Activated B cell treated with CpG ODN at 0.5 μM for 24 hours (primary cell): ENCODE data around the gene PTPN9. TPM values are rescaled to one million over a fixed set of nuclear protein-coding genes. Genes with fewer than 3 reads are reported as not detected.
"Not testable (repeated sequence)": the region's sequence is repeated elsewhere in the genome, so short reads cannot be mapped to it uniquely, and the experiment has no call there.

Experiments used
- ATAC-seq: fragments of 200-7000 bp; cut with Tn5 transposase; one replicate; pipeline ENCODE4 v1.10.0; 2021; ENCODE audit warnings: low read depth, mild to moderate bottlenecking, moderate library complexity
- CTCF ChIA-PET: fragments of 350-600 bp; sonication (Branson Sonifier 250); formaldehyde crosslinking; loops from one replicate; lab custom pipeline; 2021; ENCODE audit warnings: antibody characterized with exemption; lab: Charles Lee
- POLR2A ChIA-PET: fragments of 350-600 bp; sonication (Branson Sonifier 250); formaldehyde crosslinking; loops from one replicate; lab custom pipeline; 2021; ENCODE audit warnings: antibody characterized with exemption; lab: Charles Lee
- DNase-seq: peaks from one replicate; pipeline ENCODE4 v3.0.0; 2022
- H3K27ac Mint-ChIP-seq: one replicate; pipeline ENCODE4 v1.8.0; 2020; ENCODE audit warnings: mixed read lengths
- H3K27me3 Mint-ChIP-seq: one replicate; pipeline ENCODE4 v1.8.0; 2021; ENCODE audit warnings: mixed read lengths
- H3K36me3 Mint-ChIP-seq: one replicate; pipeline ENCODE4 v1.8.0; 2021; ENCODE audit warnings: low read depth, mixed read lengths
- H3K4me1 Mint-ChIP-seq: one replicate; pipeline ENCODE4 v1.8.0; 2021; ENCODE audit warnings: mixed read lengths
- H3K4me3 Mint-ChIP-seq: one replicate; pipeline ENCODE4 v1.8.0; 2020; ENCODE audit warnings: mild to moderate bottlenecking, mixed read lengths
- H3K9me3 Mint-ChIP-seq: one replicate; pipeline ENCODE4 v1.8.0; 2020; ENCODE audit warnings: mixed read lengths
- CTCF ChIP-seq: fragments of 200-600 bp; IDR thresholded peaks from one replicate; pipeline ENCODE4 v1.8.0; 2022; ENCODE audit warnings: antibody characterized with exemption, mild to moderate bottlenecking
- intact Hi-C: fragments of 100-400 bp; cut with micrococcal nuclease; formaldehyde crosslinking; loops from one replicate; pipeline ENCODE4 v1.15.1; 2024
- total RNA-seq: library from RNA; stranded (reverse); gene quantifications from 2 replicates; pipeline ENCODE4 v1.2.3, GENCODE V29; 2022

The PTPN9 gene
- total RNA-seq, 1 donor from 2014 or later, result 19.2 TPM

- no peak overlapping the region for H3K27ac Mint-ChIP-seq
- H3K36me3 Mint-ChIP-seq, result peaks cover 7% of the 10 kb centered on the region
- no peaks in the 10 kb centered on the region for H3K27me3 Mint-ChIP-seq
- H3K9me3 Mint-ChIP-seq, result no peaks in the 10 kb centered on the region
- DNase-seq (no peak), ATAC-seq (no peak)
- no peaks in the 10 kb centered on the region for H3K4me1 Mint-ChIP-seq
- TF ChIP-seq CTCF, result no peak
- ChIA-PET CTCF (no interaction called here), POLR2A (no interaction called here)
- intact Hi-C loops, result no loop called here
- H3K4me3 Mint-ChIP-seq, result no peak overlapping the region
These were observed 13.8 kb downstream of the PTPN9 start for GRCh38 chr15:75565062-75565970.

- ChIA-PET POLR2A (no interaction called here), CTCF (no interaction called here)
- no peak for ATAC-seq
- TF ChIP-seq CTCF, result no peak
- Mint-ChIP-seq H3K9me3 (no peaks in the 10 kb centered on the region), H3K27ac (no peak overlapping the region), H3K4me1 (no peaks in the 10 kb centered on the region), H3K36me3 (peaks cover 7% of the 10 kb centered on the region), H3K27me3 (no peaks in the 10 kb centered on the region), H3K4me3 (no peak overlapping the region)
- DNase-seq, result no peak
- intact Hi-C loops, result no loop called here
These were observed 17.2 kb downstream of the PTPN9 start for GRCh38 chr15:75561888-75562287.

- H3K9me3 Mint-ChIP-seq, intact Hi-C loops: not testable (repeated sequence)
These were observed 19.8 kb downstream of the PTPN9 start for GRCh38 chr15:75559360-75559759.

GRCh38 chr15:75558955-75559354 is 20.2 kb downstream of the PTPN9 start:
- H3K27ac Mint-ChIP-seq, DNase-seq, CTCF ChIA-PET, H3K4me1 Mint-ChIP-seq, POLR2A ChIA-PET, H3K9me3 Mint-ChIP-seq, H3K27me3 Mint-ChIP-seq, H3K36me3 Mint-ChIP-seq, H3K4me3 Mint-ChIP-seq, ATAC-seq, intact Hi-C loops: not testable (repeated sequence)

More at GRCh38 chr15:75559360-75559759, 19.8 kb downstream of the PTPN9 start:
- H3K27me3 Mint-ChIP-seq, H3K36me3 Mint-ChIP-seq, H3K27ac Mint-ChIP-seq, H3K4me3 Mint-ChIP-seq, ATAC-seq, CTCF ChIA-PET, POLR2A ChIA-PET, DNase-seq, H3K4me1 Mint-ChIP-seq: not testable (repeated sequence)

GRCh38 chr15:75554717-75555116 is 24.4 kb downstream of the PTPN9 start:
- intact Hi-C loops, result no loop called here
- TF ChIP-seq CTCF, result no peak
- CTCF ChIA-PET, result interaction anchor here (0.8 kb wide), 1 partner anchor 187 kb away, joined by 3 read pairs; no protein-coding TSS in a partner anchor
- Mint-ChIP-seq H3K27ac (no peak overlapping the region), H3K9me3 (no peaks in the 10 kb centered on the region), H3K4me3 (no peak overlapping the region), H3K27me3 (no peaks in the 10 kb centered on the region), H3K4me1 (peaks cover 4% of the 10 kb centered on the region), H3K36me3 (peaks cover 3% of the 10 kb centered on the region)
- POLR2A ChIA-PET, result no interaction called here
- no peak for ATAC-seq
- DNase-seq, result no peak

- Mint-ChIP-seq H3K36me3 (no peaks in the 10 kb centered on the region), H3K9me3 (no peaks in the 10 kb centered on the region), H3K4me1 (peaks cover 4% of the 10 kb centered on the region), H3K27ac (no peak overlapping the region), H3K27me3 (no peaks in the 10 kb centered on the region), H3K4me3 (no peak overlapping the region)
- no peak for TF ChIP-seq CTCF
- POLR2A ChIA-PET, result no interaction called here
- CTCF ChIA-PET, result no interaction called here
- DNase-seq, result no peak
- no peak for ATAC-seq
- intact Hi-C loops, result no loop called here
These were observed 25.5 kb downstream of the PTPN9 start for GRCh38 chr15:75553659-75554058.
